H9 (cell line): ENCODE results near the gene CBLB. TPM values are rescaled to one million over a fixed set of nuclear protein-coding genes. Genes with fewer than 3 reads are reported as not detected.

Source experiments
- DNase-seq: peaks from one replicate; pipeline ENCODE4 v3.0.0-alpha.2; 2017
- H2AFZ ChIP-seq: one replicate; pipeline ENCODE4 v1.6.1; 2013; ENCODE audit warnings: mild to moderate bottlenecking, low read length, control low read depth, moderate library complexity
- H2AK5ac ChIP-seq: 2 replicates; pipeline ENCODE4 v1.6.1; 2013; ENCODE audit warnings: low read length, control low read depth, mixed read lengths; ENCODE audit not compliant: insufficient read length
- H2BK120ac ChIP-seq: one replicate; pipeline ENCODE4 v1.6.1; 2013; ENCODE audit warnings: low read depth, mild to moderate bottlenecking, low read length, control low read depth, inconsistent platforms; ENCODE audit not compliant: poor library complexity, severe bottlenecking
- H2BK12ac ChIP-seq: 2 replicates; pipeline ENCODE4 v1.6.1; 2013; ENCODE audit warnings: low read length, control low read depth, mixed read lengths, low read depth; ENCODE audit not compliant: insufficient read length
- H2BK15ac ChIP-seq: 2 replicates; pipeline ENCODE4 v1.6.1; 2013; ENCODE audit warnings: low read depth, low read length, control low read depth
- H2BK20ac ChIP-seq: one replicate; pipeline ENCODE4 v1.6.1; 2013; ENCODE audit warnings: low read depth, mild to moderate bottlenecking, low read length, control low read depth, inconsistent platforms; ENCODE audit not compliant: poor library complexity, severe bottlenecking
- H2BK5ac ChIP-seq: 2 replicates; pipeline ENCODE4 v1.6.1; 2013; ENCODE audit warnings: low read length, control low read depth, mixed read lengths; ENCODE audit not compliant: insufficient read length
- H3K14ac ChIP-seq: 2 replicates; pipeline ENCODE4 v1.6.1; 2013; ENCODE audit warnings: low read length, control low read depth; ENCODE audit not compliant: insufficient read depth
- H3K18ac ChIP-seq: 2 replicates; pipeline ENCODE4 v1.6.1; 2013; ENCODE audit warnings: low read depth, mild to moderate bottlenecking, mixed read lengths, low read length, control low read depth; ENCODE audit not compliant: insufficient read length
- H3K23ac ChIP-seq: 2 replicates; pipeline ENCODE4 v1.6.1; 2013; ENCODE audit warnings: low read length, control low read depth, mixed read lengths, low read depth; ENCODE audit not compliant: insufficient read length
- H3K23me2 ChIP-seq: 2 replicates; pipeline ENCODE4 v1.6.1; 2013; ENCODE audit warnings: low read depth, mild to moderate bottlenecking, mixed read lengths, low read length, control low read depth; ENCODE audit not compliant: insufficient read length, poor library complexity, severe bottlenecking
- H3K27ac ChIP-seq: 2 replicates; pipeline ENCODE4 v1.5.1; 2013; ENCODE audit warnings: low read length, control low read depth, mixed read lengths, low read depth; ENCODE audit not compliant: insufficient read length
- H3K27me3 ChIP-seq: 2 replicates; pipeline ENCODE4 v1.6.1; 2013; ENCODE audit warnings: low read length, control low read depth, inconsistent platforms; ENCODE audit not compliant: insufficient read depth
- H3K4ac ChIP-seq: 2 replicates; pipeline ENCODE4 v1.6.1; 2013; ENCODE audit warnings: low read depth, mild to moderate bottlenecking, control low read depth, inconsistent platforms, low read length, moderate library complexity
- H3K4me1 ChIP-seq: 2 replicates; pipeline ENCODE4 v1.6.1; 2013; ENCODE audit warnings: low read length, control low read depth, inconsistent platforms; ENCODE audit not compliant: insufficient read depth
- H3K4me2 ChIP-seq: 2 replicates; pipeline ENCODE4 v1.6.1; 2013; ENCODE audit warnings: low read length, control low read depth, mixed read lengths; ENCODE audit not compliant: insufficient read length, insufficient read depth
- H3K56ac ChIP-seq: 2 replicates; pipeline ENCODE4 v1.6.1; 2013; ENCODE audit warnings: low read depth, mild to moderate bottlenecking, mixed read lengths, low read length, control low read depth; ENCODE audit not compliant: insufficient read length
- H3K79me1 ChIP-seq: 2 replicates; pipeline ENCODE4 v1.6.1; 2013; ENCODE audit warnings: low read depth, mild to moderate bottlenecking, moderate library complexity, low read length, control low read depth, inconsistent platforms; ENCODE audit not compliant: insufficient read depth, poor library complexity, severe bottlenecking
- H3K79me2 ChIP-seq: 2 replicates; pipeline ENCODE4 v1.6.1; 2013; ENCODE audit warnings: low read length, control low read depth, inconsistent platforms; ENCODE audit not compliant: insufficient read depth
- H3K9ac ChIP-seq: 2 replicates; pipeline ENCODE4 v1.6.1; 2013; ENCODE audit warnings: low read length, control low read depth, mixed read lengths; ENCODE audit not compliant: insufficient read length; ENCODE audit errors: extremely low read depth
- H3K9me3 ChIP-seq: one replicate; pipeline ENCODE4 v1.6.1; 2013; ENCODE audit warnings: low read depth, low read length, inconsistent platforms; ENCODE audit not compliant: control insufficient read depth
- H3T11ph ChIP-seq: one replicate; pipeline ENCODE4 v1.6.1; 2013; ENCODE audit warnings: mild to moderate bottlenecking, low read length, control low read depth, inconsistent platforms
- H4K20me1 ChIP-seq: one replicate; pipeline ENCODE4 v1.6.1; 2013; ENCODE audit not compliant: control insufficient read depth, insufficient read length, insufficient read depth
- H4K5ac ChIP-seq: 2 replicates; pipeline ENCODE4 v1.6.1; 2013; ENCODE audit warnings: low read depth, mild to moderate bottlenecking, mixed read lengths, low read length, control low read depth; ENCODE audit not compliant: insufficient read length
- H4K8ac ChIP-seq: replicated peaks from 2 replicates; pipeline ENCODE4 v1.6.1; 2013; ENCODE audit warnings: low read length, control low read depth, mixed read lengths, low read depth; ENCODE audit not compliant: insufficient read length
- H4K91ac ChIP-seq: 2 replicates; pipeline ENCODE4 v1.6.1; 2013; ENCODE audit warnings: low read depth, mild to moderate bottlenecking, moderate library complexity, mixed read lengths, low read length, control low read depth; ENCODE audit not compliant: insufficient read length
- H3K27ac Mint-ChIP-seq, 3 experiments: 2 replicates in 2 of 3; 3 replicates in 1 of 3; pipeline ENCODE4 v1.8.0; 2020 to 2021; ENCODE audit warnings: mixed read lengths in 3 of 3, mild to moderate bottlenecking in 1 of 3, moderate library complexity in 1 of 3
- H3K27me3 Mint-ChIP-seq: 2 replicates; pipeline ENCODE4 v1.8.0; 2021; ENCODE audit warnings: low read depth, mild to moderate bottlenecking, moderate library complexity, mixed read lengths
- H3K36me3 Mint-ChIP-seq, 3 experiments: 2 replicates in 2 of 3; 3 replicates in 1 of 3; pipeline ENCODE4 v1.8.0; 2020 to 2021; ENCODE audit warnings: low read depth in 3 of 3, mixed read lengths in 3 of 3; ENCODE audit not compliant: insufficient read depth in 1 of 3
- H3K4me1 Mint-ChIP-seq, 2 experiments: 2 replicates each; pipeline ENCODE4 v1.8.0; 2020; ENCODE audit warnings: mixed read lengths in 2 of 2
- H3K4me3 Mint-ChIP-seq, 2 experiments: 2 replicates in 1 of 2; 3 replicates in 1 of 2; pipeline ENCODE4 v1.8.0; 2020 to 2021; ENCODE audit warnings: mild to moderate bottlenecking in 2 of 2, mixed read lengths in 2 of 2, moderate library complexity in 1 of 2
- H3K9me3 Mint-ChIP-seq, 2 experiments: 2 replicates in 1 of 2; 3 replicates in 1 of 2; pipeline ENCODE4 v1.8.0; 2020; ENCODE audit warnings: mild to moderate bottlenecking in 2 of 2, mixed read lengths in 2 of 2, moderate library complexity in 1 of 2
- CTCF ChIP-seq: fragments of 200-600 bp; sonication (generic); conservative IDR thresholded peaks from 3 replicates; pipeline ENCODE4 v1.8.0; 2021; ENCODE audit warnings: antibody characterized with exemption, mild to moderate bottlenecking
- WGBS: extraction: QIAGEN DNeasy Blood & Tissue Kit; methylation state at CpG from one replicate; pipeline ENCODE4 v1.1.7; 2013; ENCODE audit warnings: missing lambda C conversion rate, low lambda C conversion rate, mixed read lengths; ENCODE audit not compliant: insufficient read length; ENCODE audit errors: extremely low coverage; 5-methylcytosine and 5-hydroxymethylcytosine counted together
- total RNA-seq: library from RNA; stranded (reverse); gene quantifications from 2 replicates; pipeline ENCODE4 v1.2.1, GENCODE V29; 2021

The CBLB gene
- total RNA-seq, 1 experiment from 2014 or later, result 25.7 TPM

GRCh38 chr3:105888621-105889579 is 20.1 kb upstream of the CBLB start:
- no peak for DNase-seq
- H3K27me3 Mint-ChIP-seq, result no peaks in the 10 kb centered on the region
- H3K9ac ChIP-seq, result no peak overlapping the region
- H3K79me2 ChIP-seq, result no peaks in the 10 kb centered on the region
- no peak overlapping the region for H3K4ac ChIP-seq
- H2BK15ac ChIP-seq, result no peak overlapping the region
- H3K56ac ChIP-seq, result no peak overlapping the region
- H3K9me3 ChIP-seq, result no peaks in the 10 kb centered on the region
- H3K23me2 ChIP-seq, result no peaks in the 10 kb centered on the region
- H3T11ph ChIP-seq, result no peak overlapping the region
- H2AK5ac ChIP-seq, result no peak overlapping the region
- H3K4me1 ChIP-seq, result no peaks in the 10 kb centered on the region; the same call in 1 of the 2 replicates
- H3K23ac ChIP-seq, result no peak overlapping the region
- H3K27me3 ChIP-seq, result no peaks in the 10 kb centered on the region
- no peaks in the 10 kb centered on the region for H3K4me1 Mint-ChIP-seq
- TF ChIP-seq CTCF, result no peak
- H2BK12ac ChIP-seq, result no peak overlapping the region
- H4K91ac ChIP-seq, result no peak overlapping the region
- H3K9me3 Mint-ChIP-seq, result no peaks in the 10 kb centered on the region
- H2AFZ ChIP-seq, result no peak overlapping the region
- no peak overlapping the region for H2BK5ac ChIP-seq
- no peaks in the 10 kb centered on the region for H3K79me1 ChIP-seq
- no peak overlapping the region for H3K27ac Mint-ChIP-seq
- no CpG with 5 or more reads among the region's 4 CpGs for WGBS
- H4K5ac ChIP-seq, result no peak overlapping the region
- H4K8ac ChIP-seq, result no peak overlapping the region
- no peak overlapping the region for H3K4me2 ChIP-seq
- no peak overlapping the region for H3K18ac ChIP-seq
- no peak overlapping the region for H2BK20ac ChIP-seq
- no peak overlapping the region for H3K4me3 Mint-ChIP-seq
- H4K20me1 ChIP-seq, result no peaks in the 10 kb centered on the region
- no peak overlapping the region for H3K14ac ChIP-seq
- no peak overlapping the region for H2BK120ac ChIP-seq
- no peaks in the 10 kb centered on the region for H3K36me3 Mint-ChIP-seq
- H3K27ac ChIP-seq, result no peak overlapping the region
